GM12878 (cell line): ENCODE measurements around the gene UBQLN1. TPM values are rescaled to one million over a fixed set of nuclear protein-coding genes. Genes with fewer than 3 reads are reported as not detected.
A peak's percentile ranks its signal among the peaks of the same experiment; 100 is the strongest.

ENCODE experiments used
- BCL3 ChIP-seq: IDR thresholded peaks from 2 replicates; pipeline ENCODE4 v1.6.1; 2011; ENCODE audit warnings: borderline replicate concordance, low read depth, mild to moderate bottlenecking, moderate library complexity, low read length; ENCODE audit not compliant: insufficient read depth, poor library complexity, severe bottlenecking
- BCLAF1 ChIP-seq: fragments of 450-650 bp; IDR thresholded peaks from 2 replicates; pipeline ENCODE4 v1.6.1; 2017; ENCODE audit warnings: antibody characterized with exemption, mild to moderate bottlenecking, moderate library complexity
- EGR1 ChIP-seq, 2 experiments: IDR thresholded peaks; 1 replicate in 1 of 2; 2 replicates in 1 of 2; pipeline ENCODE4 v1.6.1; 2011 to 2012; ENCODE audit warnings: low read depth in 2 of 2, low read length in 2 of 2, borderline replicate concordance in 1 of 2, mild to moderate bottlenecking in 1 of 2, moderate library complexity in 1 of 2
- FOXM1 ChIP-seq: IDR thresholded peaks from 2 replicates; pipeline ENCODE4 v1.6.1; 2012; ENCODE audit warnings: low read depth, mild to moderate bottlenecking, inconsistent platforms, low read length, moderate library complexity
- JUNB ChIP-seq: IDR thresholded peaks from 2 replicates; pipeline ENCODE4 v1.6.1; 2016; ENCODE audit warnings: antibody characterized with exemption, mild to moderate bottlenecking
- KDM1A ChIP-seq: fragments of 200-600 bp; sonication (generic); IDR thresholded peaks from 2 replicates; pipeline ENCODE4 v1.6.1; 2016; ENCODE audit warnings: borderline replicate concordance
- KLF5 ChIP-seq: fragments of 450-650 bp; IDR thresholded peaks from 2 replicates; pipeline ENCODE4 v1.6.1; 2014; ENCODE audit warnings: mild to moderate bottlenecking; ENCODE audit not compliant: partially characterized antibody
- NFIC ChIP-seq: IDR thresholded peaks from 2 replicates; pipeline ENCODE4 v1.6.1; 2012; ENCODE audit warnings: low read depth, mild to moderate bottlenecking, inconsistent platforms, low read length, moderate library complexity
- PKNOX1 ChIP-seq: fragments of 450-650 bp; IDR thresholded peaks from 2 replicates; pipeline ENCODE4 v1.6.1; 2016; ENCODE audit warnings: mild to moderate bottlenecking
- RCOR1 ChIP-seq: conservative IDR thresholded peaks from 2 replicates; pipeline ENCODE4 v1.6.1; 2012; ENCODE audit warnings: low read depth, low read length, improper control_type of control experiment
- RUNX3 ChIP-seq: IDR thresholded peaks from 2 replicates; pipeline ENCODE4 v1.6.1; 2012; ENCODE audit warnings: low read length, inconsistent platforms
- SIX5 ChIP-seq: IDR thresholded peaks from 2 replicates; pipeline ENCODE4 v1.6.1; 2011; ENCODE audit warnings: mild to moderate bottlenecking, low read depth, low read length, moderate library complexity; ENCODE audit not compliant: severe bottlenecking
- SMARCA5 ChIP-seq: fragments of 450-650 bp; IDR thresholded peaks from 2 replicates; pipeline ENCODE4 v1.6.1; 2017; ENCODE audit warnings: mild to moderate bottlenecking
- TCF7 ChIP-seq: IDR thresholded peaks from 2 replicates; pipeline ENCODE4 v1.6.1; 2014; ENCODE audit warnings: antibody characterized with exemption, borderline replicate concordance
- polyA plus RNA-seq, 11 experiments: library from polyadenylated mRNA; depleted of rRNA in 4 of 11; unstranded in 6 of 11; stranded (reverse) in 5 of 11; fragments of >200 nt; fragmentation: Nextera tagmentation in 4 of 11; fragmentation: Illumina TruSeq in 1 of 11; extraction: Ambion mirVana in 4 of 11; extraction: Trizol in 1 of 11; gene quantifications; 1 replicate in 1 of 11; 2 replicates in 10 of 11; pipeline versions ENCODE4 v1.2.1 to v1.2.3, GENCODE V29; 2011 to 2016; ENCODE audit warnings: inconsistent platforms in 2 of 11, missing spikeins in 2 of 11, low read depth in 1 of 11
- total RNA-seq, 4 experiments: library from RNA; depleted of rRNA in 3 of 4; stranded (reverse); fragments of >200 nt in 3 of 4; fragmentation: Illumina TruSeq in 1 of 4; extraction: Trizol in 1 of 4; gene quantifications; 2 replicates each; pipeline versions ENCODE4 v1.2.1 to v1.2.3, GENCODE V29; 2013 to 2021

Gene UBQLN1
- total and polyA plus RNA-seq, 10 of the 15 experiments (the other 5 are each of a cell fraction or from before 2014, with no cell fraction given): 12.4 to 118 (median 66.1) TPM

GRCh38 chr9:83706676-83707517 is 861 bp downstream of the UBQLN1 start (continued):
- TF ChIP-seq BCLAF1: no peak
- no peak for TF ChIP-seq RCOR1
- no peak; the same call in 1 of the 2 replicates for TF ChIP-seq NFIC
- no peak for TF ChIP-seq KLF5
- 0 out of 2 replicates have a peak, but pooled peaks have one; percentile 14 for TF ChIP-seq TCF7
- no peak for TF ChIP-seq SIX5
- peak; percentile 78 for TF ChIP-seq RUNX3
- peak; percentile 28; the same call in 1 of the 2 replicates for TF ChIP-seq JUNB
- TF ChIP-seq BCL3: no peak
- TF ChIP-seq FOXM1: 0 out of 2 replicates have a peak, but pooled peaks have one; percentile 9
- TF ChIP-seq EGR1 (IDR thresholded peaks at IDR 0.05; ENCODE audit: borderline replicate concordance in 1 of 2, low read depth in 2 of 2, low read length in 2 of 2): peak in 1 of 2 experiments; percentile 82; a peak in 2 of 3 replicates
- no peak for TF ChIP-seq KDM1A
- peak; percentile 75 for TF ChIP-seq PKNOX1
- no peak for TF ChIP-seq SMARCA5
- TF ChIP-seq, all 136 proteins: peak for 14
